HepG2 (cell line): ENCODE results near the gene AOX1.

Experiments used
- BRD4 ChIP-seq: sonication (generic); formaldehyde crosslinking; IDR thresholded peaks from 2 replicates; pipeline ENCODE4 v1.4.0; 2020; ENCODE audit warnings: missing genetic modification reagents
- GABPA ChIP-seq, 2 experiments: IDR thresholded peaks; 2 replicates each; pipeline ENCODE4 v1.6.1; 2011 to 2016; ENCODE audit warnings: low read depth in 2 of 2, low read length in 1 of 2, missing biosample characterization in 1 of 2, missing genetic modification characterization in 1 of 2
- HCFC1 ChIP-seq: fragments of 150-350 bp; IDR thresholded peaks from 2 replicates; pipeline ENCODE4 v1.6.1; 2014; ENCODE audit warnings: low read depth, low read length
- HOXA7 ChIP-seq: sonication (generic); formaldehyde crosslinking; IDR thresholded peaks from 2 replicates; pipeline ENCODE4 v1.8.1; 2022; ENCODE audit warnings: mild to moderate bottlenecking, missing genetic modification reagents, moderate library complexity
- MTA3 ChIP-seq: sonication (generic); formaldehyde crosslinking; IDR thresholded peaks from 2 replicates; pipeline ENCODE4 v1.4.0; 2020; ENCODE audit warnings: missing genetic modification reagents
- POLR2A ChIP-seq, 2 experiments: IDR thresholded peaks; 2 replicates each; pipeline ENCODE4 v1.6.1; 2011; ENCODE audit warnings: low read depth in 2 of 2, low read length in 2 of 2, mild to moderate bottlenecking in 1 of 2, moderate library complexity in 1 of 2; ENCODE audit not compliant: insufficient read depth in 1 of 2
- SALL2 ChIP-seq: sonication (generic); formaldehyde crosslinking; IDR thresholded peaks from 2 replicates; pipeline ENCODE4 v1.8.1; 2023; ENCODE audit warnings: mild to moderate bottlenecking, missing genetic modification reagents, inconsistent platforms
- TCF7 ChIP-seq: sonication (generic); IDR thresholded peaks from 2 replicates; pipeline ENCODE4 v1.6.1; 2016; ENCODE audit warnings: antibody characterized with exemption, low read depth
- XRCC5 ChIP-seq: fragments of 200-400 bp; formaldehyde crosslinking; optimal IDR thresholded peaks from 2 replicates; pipeline ENCODE3; 2017; ENCODE audit warnings: mild to moderate bottlenecking, low read length
- TF ChIP-seq, protein P1 (sequence below): IDR thresholded peaks from 2 replicates; pipeline ENCODE4 v1.6.1; 2012; ENCODE audit warnings: inconsistent platforms
- TF ChIP-seq, protein P2 (sequence below): sonication (generic); formaldehyde crosslinking; IDR thresholded peaks from 2 replicates; pipeline ENCODE4 v1.5.0; 2020; ENCODE audit warnings: mild to moderate bottlenecking, missing genetic modification reagents, moderate library complexity
- TF ChIP-seq, protein P3 (sequence below), 2 experiments: IDR thresholded peaks; 2 replicates each; pipeline ENCODE4 v1.6.1; 2011 to 2012; ENCODE audit warnings: low read length in 2 of 2, borderline replicate concordance in 1 of 2, low read depth in 1 of 2, mild to moderate bottlenecking in 1 of 2, moderate library complexity in 1 of 2

DNA sequence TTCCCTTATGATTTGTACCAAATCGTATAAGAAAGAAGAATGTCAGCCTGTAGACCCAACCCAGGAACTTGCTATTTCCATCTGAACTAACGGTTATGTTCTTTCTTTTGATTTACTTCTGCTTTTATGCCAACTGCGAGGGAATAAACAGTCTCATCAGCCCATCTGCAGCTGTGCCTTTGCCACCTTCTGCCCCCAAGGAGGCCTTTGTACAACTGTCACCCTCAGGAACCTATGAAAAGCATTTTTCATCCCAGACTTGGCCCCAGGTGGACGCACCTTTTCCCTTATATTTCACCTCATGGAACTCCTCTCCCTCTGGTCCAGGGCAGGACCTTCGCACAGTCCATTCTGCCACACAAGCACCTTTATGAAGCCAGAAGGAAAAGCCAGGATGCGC lies 109.8 kb downstream of the AOX1 start:
- TF ChIP-seq HCFC1 (no peak), GABPA (IDR thresholded peaks at IDR 0.05; ENCODE audit: low read depth, low read length) (no peak), GABPA (CRISPR knock-in tag; IDR thresholded peaks at IDR 0.05; ENCODE audit: low read depth) (no peak), MTA3 (CRISPR knock-in tag) (no peak), HOXA7 (CRISPR knock-in tag) (no peak), TCF7 (no peak), POLR2A (IDR thresholded peaks at IDR 0.05; ENCODE audit: insufficient read depth in 1 of 2, low read depth in 2 of 2, low read length in 2 of 2) (no peak), XRCC5 (no peak), SALL2 (CRISPR knock-in tag) (no peak), BRD4 (no peak)
- TF ChIP-seq, protein P1, sequence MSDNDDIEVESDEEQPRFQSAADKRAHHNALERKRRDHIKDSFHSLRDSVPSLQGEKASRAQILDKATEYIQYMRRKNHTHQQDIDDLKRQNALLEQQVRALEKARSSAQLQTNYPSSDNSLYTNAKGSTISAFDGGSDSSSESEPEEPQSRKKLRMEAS: no peak
- TF ChIP-seq, protein P2, sequence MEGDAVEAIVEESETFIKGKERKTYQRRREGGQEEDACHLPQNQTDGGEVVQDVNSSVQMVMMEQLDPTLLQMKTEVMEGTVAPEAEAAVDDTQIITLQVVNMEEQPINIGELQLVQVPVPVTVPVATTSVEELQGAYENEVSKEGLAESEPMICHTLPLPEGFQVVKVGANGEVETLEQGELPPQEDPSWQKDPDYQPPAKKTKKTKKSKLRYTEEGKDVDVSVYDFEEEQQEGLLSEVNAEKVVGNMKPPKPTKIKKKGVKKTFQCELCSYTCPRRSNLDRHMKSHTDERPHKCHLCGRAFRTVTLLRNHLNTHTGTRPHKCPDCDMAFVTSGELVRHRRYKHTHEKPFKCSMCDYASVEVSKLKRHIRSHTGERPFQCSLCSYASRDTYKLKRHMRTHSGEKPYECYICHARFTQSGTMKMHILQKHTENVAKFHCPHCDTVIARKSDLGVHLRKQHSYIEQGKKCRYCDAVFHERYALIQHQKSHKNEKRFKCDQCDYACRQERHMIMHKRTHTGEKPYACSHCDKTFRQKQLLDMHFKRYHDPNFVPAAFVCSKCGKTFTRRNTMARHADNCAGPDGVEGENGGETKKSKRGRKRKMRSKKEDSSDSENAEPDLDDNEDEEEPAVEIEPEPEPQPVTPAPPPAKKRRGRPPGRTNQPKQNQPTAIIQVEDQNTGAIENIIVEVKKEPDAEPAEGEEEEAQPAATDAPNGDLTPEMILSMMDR (CRISPR knock-in tag): no peak
- TF ChIP-seq, protein P3, sequence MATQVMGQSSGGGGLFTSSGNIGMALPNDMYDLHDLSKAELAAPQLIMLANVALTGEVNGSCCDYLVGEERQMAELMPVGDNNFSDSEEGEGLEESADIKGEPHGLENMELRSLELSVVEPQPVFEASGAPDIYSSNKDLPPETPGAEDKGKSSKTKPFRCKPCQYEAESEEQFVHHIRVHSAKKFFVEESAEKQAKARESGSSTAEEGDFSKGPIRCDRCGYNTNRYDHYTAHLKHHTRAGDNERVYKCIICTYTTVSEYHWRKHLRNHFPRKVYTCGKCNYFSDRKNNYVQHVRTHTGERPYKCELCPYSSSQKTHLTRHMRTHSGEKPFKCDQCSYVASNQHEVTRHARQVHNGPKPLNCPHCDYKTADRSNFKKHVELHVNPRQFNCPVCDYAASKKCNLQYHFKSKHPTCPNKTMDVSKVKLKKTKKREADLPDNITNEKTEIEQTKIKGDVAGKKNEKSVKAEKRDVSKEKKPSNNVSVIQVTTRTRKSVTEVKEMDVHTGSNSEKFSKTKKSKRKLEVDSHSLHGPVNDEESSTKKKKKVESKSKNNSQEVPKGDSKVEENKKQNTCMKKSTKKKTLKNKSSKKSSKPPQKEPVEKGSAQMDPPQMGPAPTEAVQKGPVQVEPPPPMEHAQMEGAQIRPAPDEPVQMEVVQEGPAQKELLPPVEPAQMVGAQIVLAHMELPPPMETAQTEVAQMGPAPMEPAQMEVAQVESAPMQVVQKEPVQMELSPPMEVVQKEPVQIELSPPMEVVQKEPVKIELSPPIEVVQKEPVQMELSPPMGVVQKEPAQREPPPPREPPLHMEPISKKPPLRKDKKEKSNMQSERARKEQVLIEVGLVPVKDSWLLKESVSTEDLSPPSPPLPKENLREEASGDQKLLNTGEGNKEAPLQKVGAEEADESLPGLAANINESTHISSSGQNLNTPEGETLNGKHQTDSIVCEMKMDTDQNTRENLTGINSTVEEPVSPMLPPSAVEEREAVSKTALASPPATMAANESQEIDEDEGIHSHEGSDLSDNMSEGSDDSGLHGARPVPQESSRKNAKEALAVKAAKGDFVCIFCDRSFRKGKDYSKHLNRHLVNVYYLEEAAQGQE (IDR thresholded peaks at IDR 0.05; ENCODE audit: borderline replicate concordance in 1 of 2, low read depth in 1 of 2, low read length in 2 of 2): no peak
